HEK293T (cell line): ENCODE measurements around the gene CCDC51.

Source experiments
- ARNT ChIP-seq: fragments of 450-650 bp; IDR thresholded peaks from 2 replicates; pipeline ENCODE4 v1.6.1; 2017; ENCODE audit warnings: mild to moderate bottlenecking
- SP1 ChIP-seq: fragments of 450-650 bp; IDR thresholded peaks from 2 replicates; pipeline ENCODE4 v1.6.1; 2017
- TARDBP ChIP-seq: fragments of 450-650 bp; IDR thresholded peaks from 2 replicates; pipeline ENCODE4 v1.6.1; 2016
- ZNF384 ChIP-seq: fragments of 450-650 bp; IDR thresholded peaks from 2 replicates; pipeline ENCODE4 v1.6.1; 2016

DNA sequence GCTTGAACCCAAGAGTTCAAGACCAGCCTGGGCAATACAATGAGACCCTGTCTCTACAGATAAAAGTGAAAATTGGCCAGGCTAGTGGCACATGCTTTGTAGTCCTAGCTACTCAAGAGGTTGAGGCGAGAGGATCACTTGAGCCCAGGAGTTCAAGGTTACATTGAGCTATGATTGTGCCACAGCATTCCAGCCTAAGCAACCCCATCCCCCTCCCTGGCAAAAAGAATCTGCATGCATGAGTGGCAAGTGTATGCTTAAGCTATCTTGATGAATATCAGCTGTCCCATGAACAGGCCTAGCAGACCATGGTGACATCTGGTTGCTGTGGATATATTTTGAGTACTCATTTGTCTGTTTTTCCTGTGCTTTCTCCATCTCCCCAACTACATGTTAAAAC, 11.4 kb upstream of the CCDC51 start:
- TF ChIP-seq ARNT (no peak), TARDBP (no peak), ZNF384 (no peak), SP1 (no peak)
